ENCODE measurements around the gene WNT7A.
A peak's percentile ranks its signal among the peaks of the same experiment; 100 is the strongest.

Gene WNT7A

GRCh38 chr3:13796701-13797460, 83.0 kb downstream of the WNT7A start:
- DNase-seq (ENCODE audit: low spot score): no peak
- no peak for FAIRE-seq

- FAIRE-seq (no peak), DNase-seq (ENCODE audit: low spot score) (no peak)
Observed at GRCh38 chr3:13795816-13796215, 84.1 kb downstream of the WNT7A start.

GRCh38 chr3:13794322-13794721, 85.5 kb downstream of the WNT7A start:
- DNase-seq (ENCODE audit: low spot score): no peak
- no peak for FAIRE-seq

- DNase-seq (ENCODE audit: low spot score): no peak
- FAIRE-seq: no peak
Observed at GRCh38 chr3:13793451-13793850, 86.4 kb downstream of the WNT7A start.

GRCh38 chr3:13792512-13793371, 87.1 kb downstream of the WNT7A start:
- DNase-seq (ENCODE audit: low spot score) (no peak), FAIRE-seq (peak; percentile 46)

GRCh38 chr3:13792051-13792490, 87.8 kb downstream of the WNT7A start:
- no peak for FAIRE-seq
- DNase-seq (ENCODE audit: low spot score): no peak

GRCh38 chr3:13791198-13792050, 88.4 kb downstream of the WNT7A start:
- DNase-seq (ENCODE audit: low spot score) (no peak), FAIRE-seq (no peak)

GRCh38 chr3:13790376-13791197, 89.3 kb downstream of the WNT7A start:
- DNase-seq (ENCODE audit: low spot score) (no peak), FAIRE-seq (no peak)

GRCh38 chr3:13788522-13789424, 91.1 kb downstream of the WNT7A start:
- FAIRE-seq (no peak), DNase-seq (ENCODE audit: low spot score) (no peak)

- DNase-seq (ENCODE audit: low spot score) (no peak), FAIRE-seq (no peak)
Observed at GRCh38 chr3:13787533-13788132, 92.2 kb downstream of the WNT7A start.

GRCh38 chr3:13786811-13787210, 93.1 kb downstream of the WNT7A start:
- no peak for DNase-seq (ENCODE audit: low spot score)
- FAIRE-seq: no peak

- DNase-seq (ENCODE audit: low spot score): no peak
- no peak for FAIRE-seq
Observed at GRCh38 chr3:13785853-13786436, 93.9 kb downstream of the WNT7A start.

GRCh38 chr3:13785351-13785750, 94.5 kb downstream of the WNT7A start:
- no peak for DNase-seq (ENCODE audit: low spot score)
- FAIRE-seq: no peak

GRCh38 chr3:13783476-13783875, 96.4 kb downstream of the WNT7A start:
- no peak for DNase-seq (ENCODE audit: low spot score)
- no peak for FAIRE-seq

- DNase-seq (ENCODE audit: low spot score): no peak
- no peak for FAIRE-seq
Observed at GRCh38 chr3:13782501-13782900, 97.4 kb downstream of the WNT7A start.

- FAIRE-seq (no peak), DNase-seq (ENCODE audit: low spot score) (no peak)
Observed at GRCh38 chr3:13781417-13781816, 98.5 kb downstream of the WNT7A start.

- FAIRE-seq (no peak), DNase-seq (ENCODE audit: low spot score) (no peak)
Observed at GRCh38 chr3:13780432-13781176, 99.3 kb downstream of the WNT7A start.
